Erythroblast (primary cell): ENCODE data around the gene MSI2.

Source experiments
- GATA1 ChIP-seq: IDR thresholded peaks from 2 replicates; pipeline ENCODE4 v1.6.1; 2011; ENCODE audit warnings: low read depth, mild to moderate bottlenecking, control low read depth, low read length, moderate library complexity
- POLR2A ChIP-seq: IDR thresholded peaks from 2 replicates; pipeline ENCODE4 v1.6.1; 2011; ENCODE audit warnings: mild to moderate bottlenecking, low read length

DNA sequence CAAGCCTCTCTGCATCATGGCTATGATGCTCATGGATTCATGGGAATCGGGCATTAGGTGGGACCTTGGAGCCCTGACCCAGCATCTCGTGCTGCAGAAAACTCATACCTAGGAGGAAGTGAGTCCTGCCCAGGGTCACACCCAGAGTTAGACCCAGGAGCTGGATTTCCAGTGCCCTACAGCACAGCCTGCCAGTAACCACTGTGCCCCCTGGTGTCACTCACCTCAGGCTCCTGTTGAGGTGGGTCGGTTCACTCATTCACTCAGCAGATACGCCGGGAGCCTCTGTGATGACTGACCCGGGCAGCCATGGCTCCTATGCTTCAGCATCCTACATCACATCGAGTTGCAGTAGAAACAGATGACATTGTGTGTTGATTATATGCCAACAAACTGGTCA lies 143.4 kb downstream of the MSI2 start:
- TF ChIP-seq POLR2A (no peak), GATA1 (no peak)
